GM19468 (cell line): ENCODE measurements around the gene CHI3L2.

Experiments
- ATAC-seq: cut with Tn5 transposase; IDR thresholded peaks from one replicate; pipeline ENCODE4 v1.9.1; 2021; ENCODE audit warnings: mild to moderate bottlenecking, moderate library complexity, moderate number of reproducible peaks; ENCODE audit not compliant: unreplicated experiment; ENCODE audit errors: extremely low read depth

Gene CHI3L2

DNA sequence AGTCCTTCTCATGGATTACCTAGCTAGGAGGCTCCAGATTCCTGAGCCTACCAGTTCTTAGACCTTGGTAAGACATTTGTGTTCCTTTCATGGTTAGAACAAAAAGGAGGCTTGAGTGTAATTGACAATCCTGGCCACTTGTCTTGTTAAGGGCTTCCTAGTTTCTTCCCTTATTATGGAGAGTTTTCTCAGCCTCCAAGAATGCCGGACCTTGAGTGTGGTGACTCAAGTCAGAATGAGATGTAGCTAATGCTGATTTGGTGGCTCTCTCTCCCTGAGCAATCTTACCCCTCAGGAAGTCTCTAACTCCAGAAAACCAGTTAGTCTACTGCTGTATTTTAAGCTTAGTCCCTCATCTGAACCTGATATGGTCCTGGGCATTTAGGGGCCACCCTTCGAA lies 14.3 kb downstream of the CHI3L2 start:
- ATAC-seq, result no peak

DNA sequence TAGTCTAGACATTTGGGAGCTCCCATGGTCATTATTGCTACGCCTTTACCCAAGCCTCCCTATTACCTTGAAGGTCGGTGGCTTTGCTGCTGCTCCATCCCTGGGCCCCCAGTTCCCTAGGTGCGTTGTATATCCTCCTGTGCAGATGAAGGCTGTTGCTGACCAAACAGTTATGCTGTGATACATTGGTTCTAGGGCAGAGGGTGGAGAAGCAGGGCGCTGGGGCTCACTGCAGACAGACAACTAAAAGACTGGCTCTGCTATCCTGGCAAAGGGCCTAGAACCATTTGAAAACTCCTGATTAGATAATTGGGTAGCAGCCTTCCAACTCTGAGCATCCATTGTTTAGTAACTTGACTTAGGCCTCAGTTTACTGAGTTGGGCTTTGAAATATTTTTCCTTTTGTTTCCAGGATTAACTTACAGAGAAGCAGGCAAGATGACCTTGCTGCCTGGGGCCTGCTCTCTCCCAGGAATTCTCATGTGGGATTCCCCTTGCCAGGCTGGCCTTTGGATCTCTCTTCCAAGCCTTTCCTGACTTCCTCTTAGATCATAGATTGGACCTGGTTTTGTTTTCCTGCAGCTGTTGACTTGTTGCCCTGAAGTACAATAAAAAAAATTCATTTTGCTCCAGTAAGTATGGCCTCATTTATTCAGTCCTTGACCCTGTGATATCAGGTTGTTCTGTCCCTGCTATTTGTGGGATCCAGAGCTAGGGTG lies 15.5 kb downstream of the CHI3L2 start:
- no peak for ATAC-seq

DNA sequence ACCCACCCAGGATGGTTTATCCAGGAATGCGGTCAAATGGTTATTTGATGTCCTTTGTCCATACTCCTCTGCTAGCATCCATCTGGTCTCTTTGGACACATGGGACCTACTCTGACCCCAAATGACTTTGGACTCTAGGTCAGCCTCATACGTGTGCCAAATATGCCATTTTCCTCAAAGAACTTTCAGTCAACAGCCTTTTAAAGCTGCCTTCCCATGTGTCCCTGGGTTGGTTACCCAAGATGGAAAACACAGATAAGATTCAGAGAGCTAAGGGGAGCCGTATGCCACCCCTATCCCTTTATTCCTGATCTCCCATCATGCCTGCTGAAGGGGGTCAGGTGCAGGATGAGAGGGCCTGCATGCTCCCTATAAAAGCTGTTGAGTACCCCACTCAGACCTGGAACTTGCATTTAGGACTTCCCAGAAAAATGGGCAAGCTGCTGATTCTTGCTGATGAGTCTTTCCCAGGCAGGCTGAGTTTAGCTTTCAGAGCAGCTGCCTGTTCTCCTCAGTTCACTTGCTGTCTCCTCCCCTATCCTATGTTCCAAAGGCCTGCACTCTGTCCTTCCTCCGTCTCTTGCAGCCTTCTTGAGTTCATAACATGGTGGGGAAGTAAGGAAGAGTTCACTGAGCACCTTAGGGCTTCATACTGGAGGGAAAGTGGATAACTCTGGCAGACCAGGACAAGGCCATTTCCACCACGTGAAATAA lies 19.8 kb downstream of the CHI3L2 start:
- ATAC-seq, result no peak

DNA sequence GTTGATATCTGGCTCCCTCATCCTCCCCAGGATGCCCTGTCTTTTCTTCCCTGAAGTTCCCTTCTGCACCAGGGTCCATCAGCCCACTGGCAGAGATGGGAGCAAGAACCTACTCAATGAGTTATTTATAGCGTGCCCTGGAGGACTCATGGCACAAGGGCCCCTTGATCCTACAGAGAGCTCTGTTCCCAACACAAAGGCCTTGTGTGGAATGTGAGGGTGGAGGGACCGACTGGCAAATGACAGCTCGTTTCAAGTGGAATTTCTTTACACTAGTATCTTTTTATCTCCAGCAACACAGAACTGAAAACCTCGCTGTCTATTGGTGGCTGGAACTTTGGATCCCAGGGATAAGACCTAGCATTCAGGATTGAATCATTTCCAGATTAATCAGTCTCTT lies 22.4 kb downstream of the CHI3L2 start:
- no peak for ATAC-seq

DNA sequence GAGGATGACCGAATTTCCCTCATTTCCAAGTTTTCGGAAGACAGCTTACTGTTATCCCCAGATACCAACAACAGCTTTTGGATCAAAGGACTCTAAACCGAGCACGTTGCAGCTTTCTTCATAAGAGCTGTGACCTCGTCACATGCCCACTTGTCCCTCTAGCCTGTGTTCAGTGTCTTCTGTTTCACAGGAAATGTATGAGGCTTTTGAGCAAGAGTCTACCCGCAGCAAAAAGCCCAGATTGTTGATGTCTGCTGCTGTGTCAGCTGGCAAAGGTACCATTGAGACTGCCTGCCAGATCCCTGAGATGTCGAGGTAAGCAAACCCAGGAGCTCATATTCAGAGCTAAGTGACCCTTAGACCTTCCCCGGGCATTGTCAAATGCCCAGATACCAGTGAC lies 24.1 kb downstream of the CHI3L2 start:
- no peak for ATAC-seq

DNA sequence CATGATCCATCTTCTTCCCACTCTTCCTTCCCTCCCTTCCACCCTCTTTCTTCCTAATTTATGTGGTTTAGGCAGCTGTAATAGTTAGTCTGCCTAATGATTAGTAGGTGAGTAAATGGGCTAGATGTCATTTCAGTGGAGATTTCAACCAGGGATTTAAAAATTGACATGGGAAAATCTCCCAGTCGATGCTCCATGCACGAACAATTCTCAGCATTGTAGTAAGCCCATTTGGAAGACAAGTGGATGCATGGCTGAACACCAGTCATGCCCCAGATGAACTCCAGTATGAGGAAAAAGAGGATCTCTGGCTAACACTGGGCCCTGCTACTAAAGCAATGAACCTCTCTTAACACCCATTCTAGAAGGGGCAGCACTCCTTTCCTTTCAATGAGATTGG lies 25.3 kb downstream of the CHI3L2 start:
- ATAC-seq, result no peak

DNA sequence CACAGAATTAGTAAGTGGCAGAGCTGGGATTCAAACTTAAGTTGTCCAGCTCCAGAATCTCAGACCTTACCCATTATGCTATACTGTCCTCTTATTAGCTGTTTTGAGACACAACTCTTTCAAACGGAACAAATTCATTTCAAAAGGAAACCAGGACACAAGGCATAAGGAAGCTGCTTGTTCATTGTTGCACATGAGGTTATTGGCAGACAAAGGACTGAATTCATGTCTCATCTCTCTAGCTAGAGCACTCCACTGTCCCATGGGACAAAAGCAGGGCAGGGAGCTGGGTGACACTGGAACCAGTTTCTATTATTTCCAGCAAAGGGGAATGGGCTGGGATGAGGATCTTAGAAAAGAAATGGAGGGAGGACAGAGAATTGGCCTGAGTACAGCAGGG lies 26.4 kb downstream of the CHI3L2 start:
- no peak for ATAC-seq

DNA sequence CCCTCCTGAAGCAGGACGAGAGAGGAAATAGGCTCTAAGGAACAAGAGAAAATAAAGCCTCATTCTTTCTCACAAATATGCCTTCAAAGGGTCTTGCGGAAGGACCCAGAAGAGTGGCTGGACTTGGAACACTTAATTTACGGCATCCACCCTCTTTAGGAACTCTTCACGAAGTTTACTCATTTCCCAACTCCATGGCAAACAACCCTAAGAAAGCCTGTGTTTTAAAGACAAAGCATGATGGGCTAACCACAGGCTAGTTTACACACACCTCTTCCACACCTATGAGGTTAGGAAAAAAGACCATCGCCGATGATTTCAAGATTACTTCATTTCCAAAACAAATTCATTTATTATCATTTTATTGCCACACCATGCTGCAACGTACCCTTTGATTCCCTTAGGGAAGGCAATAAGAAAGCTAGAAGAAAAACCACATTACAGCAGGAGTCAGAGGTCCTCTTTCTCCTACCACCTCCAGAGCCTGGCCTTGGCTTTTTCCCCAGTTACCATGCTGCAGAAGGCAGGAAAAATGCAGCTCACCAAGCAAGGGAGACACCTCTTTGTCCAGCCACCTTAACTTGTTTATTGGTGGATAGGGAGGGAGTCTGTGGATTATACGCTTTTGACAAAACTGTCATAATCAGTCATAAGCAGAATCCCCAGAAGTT lies 29.6 kb downstream of the CHI3L2 start:
- ATAC-seq, result no peak

DNA sequence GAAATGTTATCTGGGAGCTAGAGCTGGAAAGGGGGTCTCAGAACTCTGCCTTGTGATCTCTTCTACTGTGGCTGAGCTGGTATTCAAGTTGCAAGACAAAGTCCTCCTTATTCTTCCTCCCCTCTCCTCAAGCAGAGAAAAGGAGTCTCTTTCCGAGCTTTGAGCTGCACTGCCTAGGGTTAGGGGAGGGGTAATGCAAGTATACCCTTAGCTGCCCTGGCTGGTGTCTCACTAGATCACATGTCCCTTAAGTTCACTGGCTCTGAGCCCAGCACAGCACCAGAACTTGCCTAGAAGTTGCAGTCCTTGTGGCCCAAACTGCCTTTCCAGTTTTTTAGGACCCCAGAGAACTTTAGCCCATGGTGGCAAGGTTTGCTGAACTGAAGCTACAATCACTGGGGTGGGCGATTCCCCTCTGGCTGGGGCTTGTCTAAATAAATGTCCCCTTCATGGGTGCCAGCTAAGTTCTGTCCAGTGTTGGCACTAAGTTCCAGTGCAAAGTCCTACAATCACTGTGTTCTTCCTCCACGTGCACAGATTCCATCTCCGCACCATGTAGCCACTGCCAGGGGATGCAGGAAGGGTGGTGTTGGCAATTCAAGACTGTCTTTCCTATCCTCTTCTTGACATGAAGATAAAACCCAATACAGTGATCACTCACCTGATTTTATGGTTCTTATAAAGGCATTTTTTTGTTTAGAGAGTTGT lies 40.4 kb downstream of the CHI3L2 start:
- ATAC-seq, result no peak

DNA sequence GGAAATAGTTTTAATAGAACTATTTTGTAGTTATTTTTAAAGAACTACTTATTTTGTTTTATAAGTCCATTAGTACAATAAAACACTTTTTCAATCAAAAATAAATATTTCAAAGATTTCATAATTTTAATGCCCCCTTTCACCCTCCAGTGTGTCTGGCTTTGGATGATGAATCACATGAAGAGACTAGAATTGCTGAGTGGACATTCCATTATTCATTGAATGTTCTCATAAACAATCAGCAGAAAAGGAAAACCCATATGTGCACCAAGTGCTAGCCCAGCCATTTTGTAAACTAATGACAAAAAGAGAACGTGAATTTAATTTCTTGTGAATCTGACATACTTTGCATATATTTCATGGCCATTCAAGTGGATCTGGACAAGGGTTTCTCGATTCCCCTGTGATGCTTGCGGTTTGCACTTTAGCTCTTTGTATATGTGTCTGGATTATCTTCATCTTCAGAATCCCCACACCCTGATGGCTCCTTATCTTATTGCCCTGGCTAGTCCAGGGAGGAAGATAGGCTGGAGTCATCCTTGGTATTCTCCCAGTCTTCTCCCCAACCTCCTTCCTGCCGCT lies 42.4 kb downstream of the CHI3L2 start:
- ATAC-seq, result no peak

DNA sequence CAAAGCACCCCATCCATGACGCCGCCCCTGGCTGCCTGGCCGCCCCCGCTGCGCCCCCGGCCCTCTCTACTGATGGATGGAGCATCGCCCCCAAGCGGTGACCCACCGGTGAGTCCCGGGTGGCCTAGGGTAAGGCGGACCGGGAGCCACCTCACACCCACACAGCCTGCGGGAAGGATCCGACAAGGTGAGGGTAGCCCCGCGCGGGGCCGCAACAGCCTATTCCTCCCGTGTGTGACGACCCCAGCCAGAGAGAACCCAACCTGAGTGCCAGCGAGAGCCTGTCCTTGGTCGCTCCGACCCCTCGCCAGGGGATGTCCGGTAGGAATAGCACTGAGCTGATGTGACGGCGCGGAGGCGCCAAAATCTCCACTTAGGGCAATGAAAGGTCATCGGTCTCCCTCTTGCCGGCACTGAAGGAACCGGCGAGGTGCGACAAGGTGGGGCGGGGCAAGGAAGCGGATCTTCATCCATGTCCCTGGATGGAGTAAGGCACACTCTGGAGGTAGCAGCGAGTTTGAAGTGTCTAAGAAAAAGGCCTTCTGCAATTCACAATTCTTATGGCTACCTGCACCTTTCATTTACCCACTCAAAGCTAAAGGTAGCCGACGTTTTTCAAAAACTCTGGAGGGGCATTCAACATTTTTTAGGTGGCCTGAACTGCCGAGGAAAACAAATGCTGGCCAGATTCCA lies 43.4 kb downstream of the CHI3L2 start:
- no peak for ATAC-seq

DNA sequence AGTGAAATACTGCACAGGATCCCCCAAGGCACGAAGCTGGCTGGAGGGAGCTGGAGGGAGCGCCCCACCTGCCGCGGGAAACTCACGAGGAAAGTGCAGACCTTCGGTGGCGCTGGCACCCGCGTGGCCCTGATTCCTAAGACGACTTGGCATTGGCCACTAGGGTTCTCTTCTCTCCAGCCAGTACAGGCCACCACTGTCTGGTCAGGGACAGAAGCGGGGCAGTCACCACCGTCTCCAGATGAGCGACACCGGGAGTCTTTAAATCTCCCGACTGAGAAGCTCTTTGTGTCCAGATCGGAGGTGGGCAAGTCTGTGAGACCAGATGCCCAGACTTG lies 43.9 kb downstream of the CHI3L2 start:
- no peak for ATAC-seq

DNA sequence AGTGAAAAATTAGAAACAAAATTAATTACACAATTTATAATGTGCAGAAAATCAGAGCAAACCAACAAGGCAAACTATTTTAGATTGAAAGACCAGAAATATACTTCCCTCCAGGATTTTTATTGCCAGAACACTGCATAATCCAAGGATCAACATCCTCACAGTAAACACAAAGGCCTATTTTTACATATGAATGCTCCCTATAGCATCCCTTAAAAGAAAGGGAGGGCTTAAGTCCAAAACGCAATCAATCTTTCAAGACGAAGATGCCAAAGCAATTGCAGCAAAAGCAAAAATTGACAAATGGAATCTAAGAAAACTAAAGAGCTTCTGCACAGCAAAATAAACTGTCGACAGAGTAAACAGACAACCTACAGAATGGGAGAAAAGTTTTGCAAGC lies 44.6 kb downstream of the CHI3L2 start:
- no peak for ATAC-seq

DNA sequence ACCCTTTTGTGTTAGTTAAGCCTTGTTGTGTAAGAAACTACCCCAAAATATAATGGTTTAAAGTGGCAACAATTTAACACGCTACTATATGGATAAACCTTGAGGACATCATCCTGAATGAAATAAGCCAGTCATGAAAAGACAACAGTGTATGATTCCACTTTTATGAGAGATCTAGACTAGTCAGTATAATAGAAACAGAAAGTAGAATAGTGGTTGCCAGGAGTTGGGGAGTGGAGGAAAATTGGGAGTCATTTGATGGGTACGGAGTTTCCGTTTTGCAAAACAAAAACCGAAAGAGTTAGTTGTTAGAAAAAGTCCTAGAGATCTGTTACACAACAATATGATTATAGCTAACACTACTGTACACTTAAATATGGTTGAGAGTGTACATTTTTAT lies 47.1 kb downstream of the CHI3L2 start:
- no peak for ATAC-seq

DNA sequence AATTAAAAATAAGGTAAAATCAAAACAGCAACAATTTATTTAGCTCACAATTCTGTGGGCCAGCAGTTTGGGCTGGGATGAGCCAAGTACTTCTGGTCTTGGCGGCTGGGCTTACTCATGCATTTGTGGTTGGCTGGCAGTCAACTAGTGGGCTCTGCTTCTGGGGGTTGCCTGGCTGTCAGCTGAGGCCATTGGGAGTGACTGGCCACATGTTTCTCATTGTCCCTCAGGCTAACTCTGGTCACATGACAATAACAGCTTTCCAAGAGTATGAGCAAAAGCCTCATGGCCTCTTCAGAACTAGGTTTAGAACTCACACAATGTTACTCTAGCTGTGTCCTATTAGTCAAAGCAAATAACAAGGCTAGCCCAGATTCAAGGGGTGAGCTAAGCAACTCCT lies 47.6 kb downstream of the CHI3L2 start:
- ATAC-seq, result no peak

DNA sequence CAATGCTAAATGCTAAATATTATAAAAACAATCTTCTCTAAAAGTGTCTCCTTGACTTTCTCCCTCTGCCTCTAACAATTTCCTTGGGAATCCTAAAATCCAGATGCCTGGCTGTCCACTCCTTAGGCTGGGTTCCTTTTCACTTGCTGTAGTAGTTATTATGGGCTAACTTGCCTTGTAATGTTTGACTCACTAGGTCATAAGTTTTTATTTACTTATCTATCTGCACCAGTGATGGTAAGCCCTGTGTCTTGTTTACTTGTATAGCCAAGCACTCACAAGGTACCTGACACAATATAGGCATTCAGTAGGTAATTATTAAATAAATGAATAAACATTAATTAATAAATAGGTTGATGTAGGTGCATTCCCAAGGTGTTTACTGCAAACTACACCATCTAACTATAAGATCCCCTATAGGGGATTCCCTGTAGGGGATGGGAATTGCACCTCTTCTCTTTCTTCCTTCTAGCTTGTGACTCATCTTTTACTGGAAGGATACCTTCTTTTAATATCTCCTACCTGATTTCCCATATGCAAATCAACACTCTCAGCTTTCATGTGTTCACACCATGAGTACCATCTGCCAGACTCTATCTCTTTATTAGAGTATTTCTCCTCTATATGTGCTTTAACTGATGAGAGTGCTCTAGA lies 48.4 kb downstream of the CHI3L2 start:
- no peak for ATAC-seq

DNA sequence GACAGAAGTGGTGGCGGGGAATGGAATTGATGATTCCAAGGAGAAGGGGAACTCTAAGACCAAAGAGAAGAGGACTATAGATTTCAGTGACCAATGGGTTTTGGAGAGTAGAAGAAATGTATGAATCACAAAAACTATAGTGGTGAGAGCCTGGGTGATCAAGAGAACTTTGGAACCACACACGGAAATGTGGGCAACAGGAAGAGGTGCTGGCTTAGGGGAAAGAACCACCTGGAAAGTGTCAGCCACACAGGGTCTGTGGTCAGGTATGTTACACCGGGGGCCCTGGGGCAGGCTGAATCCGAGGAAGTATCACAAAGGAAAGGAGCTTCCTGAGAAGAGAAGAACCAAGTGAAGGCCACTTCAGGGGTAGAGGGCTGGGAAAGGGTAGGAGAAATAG lies 51.6 kb downstream of the CHI3L2 start:
- ATAC-seq, result no peak

DNA sequence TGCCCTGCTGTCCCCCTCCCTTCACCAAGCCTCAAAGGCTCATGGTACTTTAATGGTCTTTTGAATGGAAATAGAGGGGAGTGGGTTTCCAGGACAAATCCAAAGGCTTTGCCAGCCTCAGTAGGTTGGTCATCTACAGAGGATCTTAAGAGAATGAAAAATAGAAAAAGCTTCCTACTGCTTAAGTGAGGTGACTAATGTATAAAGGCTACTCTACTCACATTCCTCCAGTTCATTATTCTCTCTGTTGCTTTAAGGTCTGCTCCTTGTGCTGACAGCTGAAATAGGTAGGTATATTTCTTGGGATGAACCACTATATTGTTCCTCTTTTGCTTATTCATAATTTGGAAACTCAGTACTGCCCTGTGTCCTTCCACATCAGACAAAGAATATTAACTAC lies 52.8 kb downstream of the CHI3L2 start:
- no peak for ATAC-seq

DNA sequence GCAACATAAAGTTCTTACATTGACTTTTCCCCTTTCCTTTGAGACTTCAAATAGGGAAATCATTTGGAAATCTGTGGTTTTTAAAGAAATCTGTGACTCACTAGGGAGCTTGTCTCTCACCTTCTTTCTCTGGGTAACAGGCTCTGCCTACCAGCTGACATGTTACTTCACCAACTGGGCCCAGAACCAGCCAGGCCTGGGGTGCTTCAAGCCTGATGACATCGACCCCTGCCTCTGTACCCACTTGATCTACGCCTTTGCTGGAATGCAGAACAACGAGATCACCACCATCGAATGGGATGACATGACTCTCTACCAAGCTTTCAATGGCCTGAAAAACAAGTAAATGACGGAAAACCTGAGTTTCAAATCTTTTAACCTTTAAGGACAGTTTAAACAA lies 53.9 kb downstream of the CHI3L2 start:
- ATAC-seq, result no peak

DNA sequence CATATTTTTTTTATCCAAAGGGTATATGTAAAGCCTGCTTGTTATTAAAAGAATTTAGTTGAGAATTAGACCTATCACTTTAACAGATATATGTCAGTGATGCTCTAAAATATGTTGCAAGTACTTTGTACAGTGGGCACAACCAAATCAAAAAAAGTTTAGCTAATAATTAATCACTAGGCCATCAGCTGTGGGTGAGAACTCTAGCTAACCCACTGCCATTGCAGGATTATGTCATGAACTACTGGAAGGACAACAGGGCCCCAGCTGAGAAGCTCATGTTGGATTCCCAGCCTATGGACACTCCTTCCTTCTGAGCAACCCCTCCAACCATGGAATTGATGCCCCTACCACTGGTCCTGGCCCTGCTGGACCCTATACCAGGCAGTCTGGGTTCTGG lies 56.3 kb downstream of the CHI3L2 start:
- ATAC-seq, result no peak
